HepG2 (cell line): ENCODE data around the gene AIP. TPM values are rescaled to one million over a fixed set of nuclear protein-coding genes. Genes with fewer than 3 reads are reported as not detected.

Source experiments
- CHD2 ChIP-seq: IDR thresholded peaks from 2 replicates; pipeline ENCODE4 v1.6.1; 2011; ENCODE audit warnings: low read depth, low read length, improper control_type of control experiment
- IRF9 ChIP-seq: sonication (generic); formaldehyde crosslinking; IDR thresholded peaks from 2 replicates; pipeline ENCODE4 v1.8.0; 2022; ENCODE audit warnings: missing genetic modification reagents, mild to moderate bottlenecking, borderline replicate concordance
- KMT2A ChIP-seq: sonication (generic); formaldehyde crosslinking; IDR thresholded peaks from 2 replicates; pipeline ENCODE4 v1.4.0; 2020; ENCODE audit warnings: missing genetic modification reagents
- MLLT10 ChIP-seq: sonication (generic); formaldehyde crosslinking; IDR thresholded peaks from 2 replicates; pipeline ENCODE4 v1.4.0; 2020; ENCODE audit warnings: missing genetic modification reagents
- MXI1 ChIP-seq: IDR thresholded peaks from 3 replicates; pipeline ENCODE4 v1.6.1; 2012; ENCODE audit warnings: low read depth, low read length, inconsistent platforms, borderline replicate concordance
- MZF1 ChIP-seq: sonication (generic); formaldehyde crosslinking; IDR thresholded peaks from 2 replicates; pipeline ENCODE4 v1.8.1; 2023; ENCODE audit warnings: mild to moderate bottlenecking, missing genetic modification reagents, borderline replicate concordance
- PRDM10 ChIP-seq: sonication (generic); formaldehyde crosslinking; IDR thresholded peaks from 2 replicates; pipeline ENCODE4 v1.4.0; 2020; ENCODE audit warnings: low read depth, missing genetic modification reagents
- SAP130 ChIP-seq: IDR thresholded peaks from 2 replicates; pipeline ENCODE4 v1.6.1; 2016; ENCODE audit warnings: low read depth
- SIN3B ChIP-seq: fragments of 150-350 bp; IDR thresholded peaks from 2 replicates; pipeline ENCODE4 v1.6.1; 2014; ENCODE audit warnings: low read length
- SNAPC4 ChIP-seq: sonication (generic); formaldehyde crosslinking; IDR thresholded peaks from 2 replicates; pipeline ENCODE4 v1.4.0; 2020; ENCODE audit warnings: mild to moderate bottlenecking, missing genetic modification reagents
- SRF ChIP-seq: IDR thresholded peaks from 2 replicates; pipeline ENCODE4 v1.6.1; 2011; ENCODE audit warnings: mild to moderate bottlenecking, low read depth, low read length, moderate library complexity
- THRA ChIP-seq: sonication (generic); formaldehyde crosslinking; IDR thresholded peaks from 2 replicates; pipeline ENCODE4 v1.4.0; 2020; ENCODE audit warnings: missing genetic modification reagents, borderline replicate concordance
- ZBTB34 ChIP-seq: sonication (generic); formaldehyde crosslinking; IDR thresholded peaks from 2 replicates; pipeline ENCODE4 v1.8.0; 2022; ENCODE audit warnings: mild to moderate bottlenecking, missing genetic modification reagents
- ZNF317 ChIP-seq: sonication (generic); formaldehyde crosslinking; IDR thresholded peaks from 2 replicates; pipeline ENCODE4 v1.5.0; 2020; ENCODE audit warnings: mild to moderate bottlenecking, missing genetic modification reagents
- ZNF577 ChIP-seq: sonication (generic); formaldehyde crosslinking; IDR thresholded peaks from 2 replicates; pipeline ENCODE4 v1.4.0; 2020; ENCODE audit warnings: mild to moderate bottlenecking, low read depth, missing genetic modification reagents, borderline replicate concordance
- ZSCAN21 ChIP-seq: sonication (generic); formaldehyde crosslinking; IDR thresholded peaks from 2 replicates; pipeline ENCODE4 v1.8.0; 2022; ENCODE audit warnings: mild to moderate bottlenecking, missing genetic modification reagents, moderate library complexity, borderline replicate concordance
- polyA plus RNA-seq, 8 experiments: library from polyadenylated mRNA; depleted of rRNA in 3 of 8; stranded (reverse) in 7 of 8; unstranded in 1 of 8; fragments of >200 nt; fragmentation: Illumina TruSeq in 4 of 8; extraction: Trizol in 4 of 8; gene quantifications; 2 replicates each; pipeline versions ENCODE4 v1.2.1 to v1.2.3, GENCODE V29; 2011 to 2016; ENCODE audit warnings: low read depth in 4 of 8, missing spikeins in 1 of 8, mixed read lengths in 1 of 8; ENCODE audit not compliant: insufficient read depth in 1 of 8
- total RNA-seq, 5 experiments: library from RNA; depleted of rRNA; stranded (reverse); fragments of >200 nt; fragmentation: Illumina TruSeq; extraction: Trizol; gene quantifications; 2 replicates each; pipeline ENCODE4 v1.2.3, GENCODE V29; 2016; ENCODE audit warnings: low read depth in 1 of 5

AIP gene
- total and polyA plus RNA-seq, 2 of the 13 experiments (the other 11 are each of a cell fraction or from before 2014, with no cell fraction given) = 51.8 to 110 TPM

GRCh38 chr11:67507864-67508485 is 25.1 kb downstream of the AIP start, which contains the start of gene CDK2AP2 (continued):
- TF ChIP-seq IRF9 (no peak; the same call in 1 of the 2 replicates), SRF (no peak), SAP130 (CRISPR knock-in tag) (peak; percentile 49), ZSCAN21 (CRISPR knock-in tag) (no peak; the same call in 1 of the 2 replicates), KMT2A (CRISPR knock-in tag) (no peak), MXI1 (peak; percentile 67; the same call in 2 of the 3 replicates), CHD2 (peak; percentile 27; the same call in 1 of the 2 replicates), THRA (0 out of 2 replicates have a peak, but pooled peaks have one; percentile 8), SIN3B (no peak), PRDM10 (CRISPR knock-in tag) (peak; percentile 78; the same call in 1 of the 2 replicates), ZNF577 (CRISPR knock-in tag) (no peak), SNAPC4 (CRISPR knock-in tag) (peak; percentile 54; the same call in 1 of the 2 replicates), MZF1 (CRISPR knock-in tag) (no peak), ZNF317 (CRISPR knock-in tag) (0 out of 2 replicates have a peak, but pooled peaks have one; percentile 46), ZBTB34 (CRISPR knock-in tag) (no peak), MLLT10 (CRISPR knock-in tag) (no peak)
